ENCODE data around the gene GOLGA2.

GRCh38 chr9:128211981-128212281 is 63.9 kb downstream of the GOLGA2 start:
- TF ChIP-seq CTCF (conservative IDR thresholded peaks at IDR 0.05; ENCODE audit: low read depth, low read length) (no peak), POLR2A (IDR thresholded peaks at IDR 0.05; ENCODE audit: low read depth, low read length) (no peak), FOS (IDR thresholded peaks at IDR 0.05; ENCODE audit: low read depth, low read length) (no peak), CEBPB (IDR thresholded peaks at IDR 0.05; ENCODE audit: low read depth, low read length) (no peak)
